ENCODE measurements around the gene VAV2. TPM values are rescaled to one million over a fixed set of nuclear protein-coding genes. Genes with fewer than 3 reads are reported as not detected.

The VAV2 gene
- total and polyA plus RNA-seq, 8 donors = 25.3 to 44.1 (median 35.5) TPM

- DNase-seq (peak in 1 of 4 donors; percentile 3), ATAC-seq (no peak)
- no peak for TF ChIP-seq CTCF (IDR thresholded peaks at IDR 0.05)
- Histone ChIP-seq H3K27ac (no peak overlapping the region), H3K27me3 (no peaks in the 10 kb centered on the region), H3K4me1 (peaks cover 0 to 9% of the 10 kb centered on the region in 2 donors), H3K4me3 (no peak overlapping the region), H3K36me3 (no peaks in the 10 kb centered on the region), H3K9me3 (peaks cover 0 to 11% of the 10 kb centered on the region in 2 donors)
- intact Hi-C loops (cut with DNase I) = no loop called here
Observed at GRCh38 chr9:133967024-133967741, 24.9 kb downstream of the VAV2 start.

GRCh38 chr9:133964463-133964862, 27.7 kb downstream of the VAV2 start:
- no peak for TF ChIP-seq CTCF (IDR thresholded peaks at IDR 0.05)
- ATAC-seq = no peak
- intact Hi-C loops (cut with DNase I) = no loop called here

GRCh38 chr9:133963166-133963565, 29.0 kb downstream of the VAV2 start:
- intact Hi-C loops (cut with DNase I) = no loop called here
- TF ChIP-seq CTCF (IDR thresholded peaks at IDR 0.05) = no peak

More at GRCh38 chr9:133964463-133964862, 27.7 kb downstream of the VAV2 start:
- H3K27me3 ChIP-seq = no peaks in the 10 kb centered on the region
- H3K27ac ChIP-seq = no peak overlapping the region
- no peaks in the 10 kb centered on the region for H3K36me3 ChIP-seq
- no peak overlapping the region for H3K4me3 ChIP-seq
- H3K4me1 ChIP-seq = peaks cover 12 to 25% of the 10 kb centered on the region in 2 donors
- no peak for DNase-seq
- peaks cover 0 to 11% of the 10 kb centered on the region in 2 donors for H3K9me3 ChIP-seq

GRCh38 chr9:133962341-133962740, 29.8 kb downstream of the VAV2 start:
- no peak overlapping the region for H3K27ac ChIP-seq

More at GRCh38 chr9:133963166-133963565, 29.0 kb downstream of the VAV2 start:
- Histone ChIP-seq H3K4me1 (peaks cover 12 to 35% of the 10 kb centered on the region in 2 donors), H3K27ac (no peak overlapping the region), H3K9me3 (peaks cover 0 to 11% of the 10 kb centered on the region in 2 donors), H3K36me3 (no peaks in the 10 kb centered on the region), H3K27me3 (no peaks in the 10 kb centered on the region), H3K4me3 (no peak overlapping the region)
- ATAC-seq (no peak), DNase-seq (peak in 1 of 4 donors; percentile 56)

More at GRCh38 chr9:133962341-133962740, 29.8 kb downstream of the VAV2 start:
- intact Hi-C loops (cut with DNase I) = no loop called here
- Histone ChIP-seq H3K4me3 (no peak overlapping the region), H3K9me3 (peaks cover 0 to 11% of the 10 kb centered on the region in 2 donors), H3K4me1 (peaks cover 14 to 38% of the 10 kb centered on the region in 2 donors), H3K36me3 (no peaks in the 10 kb centered on the region), H3K27me3 (no peaks in the 10 kb centered on the region)
- TF ChIP-seq CTCF (IDR thresholded peaks at IDR 0.05) = no peak
- ATAC-seq (no peak), DNase-seq (peak in 1 of 4 donors; percentile 42)

Measured in left lung (tissue), 10 donors.